ENCODE results near the gene AKR1C8.

DNA sequence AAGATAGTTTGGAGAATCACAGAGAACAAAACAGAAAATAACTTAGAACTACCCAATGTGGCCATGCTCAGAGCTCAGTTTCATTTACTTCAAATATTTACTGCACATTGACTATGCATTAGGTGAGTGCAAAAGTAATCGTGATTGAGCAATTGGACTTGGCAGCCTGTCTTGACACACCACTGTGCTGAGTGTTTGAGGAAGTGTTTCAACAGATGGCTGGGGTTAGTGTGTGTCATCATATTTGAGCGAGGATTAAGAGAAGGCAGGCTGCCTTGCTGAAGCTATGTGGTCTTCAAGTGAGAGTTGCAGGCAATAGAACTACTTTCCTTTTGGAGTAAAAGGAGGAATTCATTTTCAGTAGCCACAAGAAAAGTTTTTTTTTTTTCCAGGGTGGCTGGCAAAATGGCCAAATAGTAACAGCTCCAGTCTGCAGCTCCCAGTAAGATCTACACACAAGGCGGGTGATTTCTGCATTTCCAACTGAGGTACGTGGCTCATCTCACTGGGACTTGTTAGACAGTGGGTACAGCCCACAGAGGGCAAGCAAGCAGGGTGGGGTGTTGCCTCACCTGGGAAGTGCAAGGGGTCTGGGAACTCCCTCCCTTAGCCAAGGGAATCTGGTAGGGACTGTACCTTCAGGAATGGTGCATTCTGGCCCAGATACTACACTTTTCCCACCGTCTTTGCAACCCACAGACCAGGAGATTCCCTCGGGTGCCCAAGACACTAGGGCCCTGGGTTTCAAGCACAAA is 49.3 kb upstream of the AKR1C8 start:
- TF ChIP-seq, protein P1, sequence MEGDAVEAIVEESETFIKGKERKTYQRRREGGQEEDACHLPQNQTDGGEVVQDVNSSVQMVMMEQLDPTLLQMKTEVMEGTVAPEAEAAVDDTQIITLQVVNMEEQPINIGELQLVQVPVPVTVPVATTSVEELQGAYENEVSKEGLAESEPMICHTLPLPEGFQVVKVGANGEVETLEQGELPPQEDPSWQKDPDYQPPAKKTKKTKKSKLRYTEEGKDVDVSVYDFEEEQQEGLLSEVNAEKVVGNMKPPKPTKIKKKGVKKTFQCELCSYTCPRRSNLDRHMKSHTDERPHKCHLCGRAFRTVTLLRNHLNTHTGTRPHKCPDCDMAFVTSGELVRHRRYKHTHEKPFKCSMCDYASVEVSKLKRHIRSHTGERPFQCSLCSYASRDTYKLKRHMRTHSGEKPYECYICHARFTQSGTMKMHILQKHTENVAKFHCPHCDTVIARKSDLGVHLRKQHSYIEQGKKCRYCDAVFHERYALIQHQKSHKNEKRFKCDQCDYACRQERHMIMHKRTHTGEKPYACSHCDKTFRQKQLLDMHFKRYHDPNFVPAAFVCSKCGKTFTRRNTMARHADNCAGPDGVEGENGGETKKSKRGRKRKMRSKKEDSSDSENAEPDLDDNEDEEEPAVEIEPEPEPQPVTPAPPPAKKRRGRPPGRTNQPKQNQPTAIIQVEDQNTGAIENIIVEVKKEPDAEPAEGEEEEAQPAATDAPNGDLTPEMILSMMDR (IDR thresholded peaks at IDR 0.05; ENCODE audit: extremely low read depth in 1 of 2, insufficient read depth in 1 of 2, low read depth in 1 of 2, low read length in 2 of 2): no peak
- TF ChIP-seq FOS (IDR thresholded peaks at IDR 0.05; ENCODE audit: borderline replicate concordance, insufficient read depth, low read length): no peak
- no peak for TF ChIP-seq EZH2 (IDR thresholded peaks at IDR 0.05; ENCODE audit: borderline replicate concordance, low read depth, low read length, severe bottlenecking)
- TF ChIP-seq POLR2A (IDR thresholded peaks at IDR 0.05; ENCODE audit: low read depth, low read length): no peak
- no peak for TF ChIP-seq POLR2AphosphoS5 (IDR thresholded peaks at IDR 0.05; ENCODE audit: insufficient read depth, low read depth, low read length)
- TF ChIP-seq JUN (IDR thresholded peaks at IDR 0.05; ENCODE audit: borderline replicate concordance, insufficient read depth, insufficient read length, low read depth): no peak
- TF ChIP-seq, protein P2, sequence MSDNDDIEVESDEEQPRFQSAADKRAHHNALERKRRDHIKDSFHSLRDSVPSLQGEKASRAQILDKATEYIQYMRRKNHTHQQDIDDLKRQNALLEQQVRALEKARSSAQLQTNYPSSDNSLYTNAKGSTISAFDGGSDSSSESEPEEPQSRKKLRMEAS (IDR thresholded peaks at IDR 0.05; ENCODE audit: insufficient read depth, insufficient read length): no peak
